HepG2 (cell line): ENCODE data around the gene LILRB2. TPM values are rescaled to one million over a fixed set of nuclear protein-coding genes. Genes with fewer than 3 reads are reported as not detected.

Experiments used
- BCL6 ChIP-seq: IDR thresholded peaks from 2 replicates; pipeline ENCODE4 v1.6.1; 2016; ENCODE audit warnings: missing genetic modification reagents, missing compliant biosample characterization
- GATA4 ChIP-seq: sonication (generic); IDR thresholded peaks from 2 replicates; pipeline ENCODE4 v1.6.1; 2016; ENCODE audit warnings: antibody characterized with exemption, low read depth, borderline replicate concordance
- HMG20B ChIP-seq: conservative IDR thresholded peaks from 2 replicates; pipeline ENCODE4 v1.6.1; 2016; ENCODE audit warnings: missing genetic modification reagents, missing compliant biosample characterization
- ISL2 ChIP-seq: sonication (generic); formaldehyde crosslinking; IDR thresholded peaks from 2 replicates; pipeline ENCODE4 v1.5.0; 2020; ENCODE audit warnings: missing genetic modification reagents
- ZNF136 ChIP-seq: sonication (generic); formaldehyde crosslinking; IDR thresholded peaks from 2 replicates; pipeline ENCODE4 v1.8.1; 2022; ENCODE audit warnings: low read depth, mild to moderate bottlenecking, moderate library complexity, missing genetic modification reagents
- ZNF570 ChIP-seq: sonication (generic); formaldehyde crosslinking; IDR thresholded peaks from 2 replicates; pipeline ENCODE4 v1.4.0; 2020; ENCODE audit warnings: mild to moderate bottlenecking, missing genetic modification reagents, borderline replicate concordance
- ZSCAN20 ChIP-seq: sonication (generic); formaldehyde crosslinking; IDR thresholded peaks from 2 replicates; pipeline ENCODE4 v1.4.0; 2020; ENCODE audit warnings: missing genetic modification reagents, mild to moderate bottlenecking, borderline replicate concordance
- polyA plus RNA-seq, 8 experiments: library from polyadenylated mRNA; depleted of rRNA in 3 of 8; stranded (reverse) in 7 of 8; unstranded in 1 of 8; fragments of >200 nt; fragmentation: Illumina TruSeq in 4 of 8; extraction: Trizol in 4 of 8; gene quantifications; 2 replicates each; pipeline versions ENCODE4 v1.2.1 to v1.2.3, GENCODE V29; 2011 to 2016; ENCODE audit warnings: low read depth in 4 of 8, missing spikeins in 1 of 8, mixed read lengths in 1 of 8; ENCODE audit not compliant: insufficient read depth in 1 of 8
- total RNA-seq, 5 experiments: library from RNA; depleted of rRNA; stranded (reverse); fragments of >200 nt; fragmentation: Illumina TruSeq; extraction: Trizol; gene quantifications; 2 replicates each; pipeline ENCODE4 v1.2.3, GENCODE V29; 2016; ENCODE audit warnings: low read depth in 1 of 5
- TF ChIP-seq, protein P1 (sequence below): sonication (generic); formaldehyde crosslinking; IDR thresholded peaks from 2 replicates; pipeline ENCODE4 v1.4.0; 2020; ENCODE audit warnings: mild to moderate bottlenecking, missing genetic modification reagents, borderline replicate concordance
- TF ChIP-seq, protein P2 (sequence below): sonication (generic); formaldehyde crosslinking; IDR thresholded peaks from 2 replicates; pipeline ENCODE4 v1.5.0; 2020; ENCODE audit warnings: missing genetic modification reagents
- TF ChIP-seq, protein P3 (sequence below): sonication (generic); formaldehyde crosslinking; IDR thresholded peaks from 2 replicates; pipeline ENCODE4 v1.8.0; 2022; ENCODE audit warnings: low read depth, missing genetic modification reagents
- TF ChIP-seq, protein P4 (sequence below): sonication (generic); formaldehyde crosslinking; IDR thresholded peaks from 2 replicates; pipeline ENCODE4 v1.5.0; 2020; ENCODE audit warnings: mild to moderate bottlenecking, missing genetic modification reagents, borderline replicate concordance
- TF ChIP-seq, protein P5 (sequence below): sonication (generic); formaldehyde crosslinking; conservative IDR thresholded peaks from 2 replicates; pipeline ENCODE4 v1.8.0; 2022; ENCODE audit warnings: missing genetic modification reagents
- TF ChIP-seq, protein P6 (sequence below): sonication (generic); formaldehyde crosslinking; IDR thresholded peaks from 2 replicates; pipeline ENCODE4 v1.4.0; 2020; ENCODE audit warnings: missing genetic modification reagents

Gene LILRB2
- total and polyA plus RNA-seq, 2 of the 13 experiments (the other 11 are each of a cell fraction or from before 2014, with no cell fraction given) = not detected

DNA sequence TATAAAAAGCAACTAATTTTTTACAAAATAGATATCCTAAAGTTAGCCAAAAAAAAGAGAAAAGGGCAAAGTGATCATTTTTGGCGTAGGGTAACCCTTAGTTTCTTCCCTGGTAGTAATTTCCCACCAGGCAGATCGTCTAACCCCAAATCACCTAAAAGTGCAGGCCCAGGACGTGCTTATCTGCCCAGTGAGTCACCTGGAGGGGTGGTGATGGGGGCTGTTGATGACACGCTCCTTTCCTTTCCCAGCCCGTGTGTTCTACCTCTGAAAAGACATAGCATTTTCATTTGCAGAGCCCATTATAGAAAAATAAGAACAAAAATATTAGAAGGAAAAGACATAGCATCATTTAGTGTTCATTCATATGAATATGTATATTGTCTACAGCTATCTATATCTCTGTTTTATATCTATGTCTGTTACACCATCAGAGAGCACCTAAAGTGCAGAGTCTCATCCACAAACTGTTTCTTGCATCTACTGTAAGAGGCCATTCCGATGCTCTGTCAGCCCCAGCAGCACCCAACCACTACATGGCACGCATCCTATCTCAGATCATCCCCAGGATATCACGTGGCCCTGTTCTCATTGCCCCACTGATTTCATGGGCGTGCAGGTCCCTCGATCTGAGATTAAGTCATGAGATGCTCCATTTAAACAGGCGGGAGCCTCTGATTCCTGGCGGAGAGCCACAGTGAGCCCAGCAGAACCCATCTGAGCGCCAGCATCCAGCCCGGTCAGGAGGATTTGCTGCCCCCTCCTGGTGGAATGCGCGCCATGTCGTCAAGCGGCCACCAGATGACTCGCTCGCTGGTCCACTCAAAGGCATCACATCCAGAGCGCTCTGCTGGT, 49.6 kb downstream of the LILRB2 start (continued):
- TF ChIP-seq ZNF570 (CRISPR knock-in tag) = no peak
- TF ChIP-seq, protein P1, sequence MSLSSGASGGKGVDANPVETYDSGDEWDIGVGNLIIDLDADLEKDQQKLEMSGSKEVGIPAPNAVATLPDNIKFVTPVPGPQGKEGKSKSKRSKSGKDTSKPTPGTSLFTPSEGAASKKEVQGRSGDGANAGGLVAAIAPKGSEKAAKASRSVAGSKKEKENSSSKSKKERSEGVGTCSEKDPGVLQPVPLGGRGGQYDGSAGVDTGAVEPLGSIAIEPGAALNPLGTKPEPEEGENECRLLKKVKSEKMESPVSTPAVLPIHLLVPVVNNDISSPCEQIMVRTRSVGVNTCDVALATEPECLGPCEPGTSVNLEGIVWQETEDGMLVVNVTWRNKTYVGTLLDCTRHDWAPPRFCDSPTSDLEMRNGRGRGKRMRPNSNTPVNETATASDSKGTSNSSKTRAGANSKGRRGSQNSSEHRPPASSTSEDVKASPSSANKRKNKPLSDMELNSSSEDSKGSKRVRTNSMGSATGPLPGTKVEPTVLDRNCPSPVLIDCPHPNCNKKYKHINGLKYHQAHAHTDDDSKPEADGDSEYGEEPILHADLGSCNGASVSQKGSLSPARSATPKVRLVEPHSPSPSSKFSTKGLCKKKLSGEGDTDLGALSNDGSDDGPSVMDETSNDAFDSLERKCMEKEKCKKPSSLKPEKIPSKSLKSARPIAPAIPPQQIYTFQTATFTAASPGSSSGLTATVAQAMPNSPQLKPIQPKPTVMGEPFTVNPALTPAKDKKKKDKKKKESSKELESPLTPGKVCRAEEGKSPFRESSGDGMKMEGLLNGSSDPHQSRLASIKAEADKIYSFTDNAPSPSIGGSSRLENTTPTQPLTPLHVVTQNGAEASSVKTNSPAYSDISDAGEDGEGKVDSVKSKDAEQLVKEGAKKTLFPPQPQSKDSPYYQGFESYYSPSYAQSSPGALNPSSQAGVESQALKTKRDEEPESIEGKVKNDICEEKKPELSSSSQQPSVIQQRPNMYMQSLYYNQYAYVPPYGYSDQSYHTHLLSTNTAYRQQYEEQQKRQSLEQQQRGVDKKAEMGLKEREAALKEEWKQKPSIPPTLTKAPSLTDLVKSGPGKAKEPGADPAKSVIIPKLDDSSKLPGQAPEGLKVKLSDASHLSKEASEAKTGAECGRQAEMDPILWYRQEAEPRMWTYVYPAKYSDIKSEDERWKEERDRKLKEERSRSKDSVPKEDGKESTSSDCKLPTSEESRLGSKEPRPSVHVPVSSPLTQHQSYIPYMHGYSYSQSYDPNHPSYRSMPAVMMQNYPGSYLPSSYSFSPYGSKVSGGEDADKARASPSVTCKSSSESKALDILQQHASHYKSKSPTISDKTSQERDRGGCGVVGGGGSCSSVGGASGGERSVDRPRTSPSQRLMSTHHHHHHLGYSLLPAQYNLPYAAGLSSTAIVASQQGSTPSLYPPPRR (CRISPR knock-in tag) = no peak
- TF ChIP-seq, protein P2, sequence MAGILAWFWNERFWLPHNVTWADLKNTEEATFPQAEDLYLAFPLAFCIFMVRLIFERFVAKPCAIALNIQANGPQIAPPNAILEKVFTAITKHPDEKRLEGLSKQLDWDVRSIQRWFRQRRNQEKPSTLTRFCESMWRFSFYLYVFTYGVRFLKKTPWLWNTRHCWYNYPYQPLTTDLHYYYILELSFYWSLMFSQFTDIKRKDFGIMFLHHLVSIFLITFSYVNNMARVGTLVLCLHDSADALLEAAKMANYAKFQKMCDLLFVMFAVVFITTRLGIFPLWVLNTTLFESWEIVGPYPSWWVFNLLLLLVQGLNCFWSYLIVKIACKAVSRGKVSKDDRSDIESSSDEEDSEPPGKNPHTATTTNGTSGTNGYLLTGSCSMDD = no peak
- no peak for TF ChIP-seq GATA4
- no peak for TF ChIP-seq HMG20B (CRISPR knock-in tag)
- TF ChIP-seq ZNF136 (CRISPR knock-in tag) = no peak
- TF ChIP-seq, protein P3, sequence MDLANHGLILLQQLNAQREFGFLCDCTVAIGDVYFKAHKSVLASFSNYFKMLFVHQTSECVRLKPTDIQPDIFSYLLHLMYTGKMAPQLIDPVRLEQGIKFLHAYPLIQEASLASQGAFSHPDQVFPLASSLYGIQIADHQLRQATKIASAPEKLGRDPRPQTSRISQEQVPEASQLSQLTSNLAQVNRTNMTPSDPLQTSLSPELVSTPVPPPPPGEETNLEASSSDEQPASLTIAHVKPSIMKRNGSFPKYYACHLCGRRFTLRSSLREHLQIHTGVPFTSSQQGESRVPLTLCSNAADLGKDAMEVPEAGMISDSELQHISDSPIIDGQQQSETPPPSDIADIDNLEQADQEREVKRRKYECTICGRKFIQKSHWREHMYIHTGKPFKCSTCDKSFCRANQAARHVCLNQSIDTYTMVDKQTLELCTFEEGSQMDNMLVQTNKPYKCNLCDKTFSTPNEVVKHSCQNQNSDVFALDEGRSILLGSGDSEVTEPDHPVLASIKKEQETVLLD (CRISPR knock-in tag) = no peak
- TF ChIP-seq ISL2 = no peak
- no peak for TF ChIP-seq ZSCAN20 (CRISPR knock-in tag)
- no peak for TF ChIP-seq BCL6
- TF ChIP-seq, protein P4, sequence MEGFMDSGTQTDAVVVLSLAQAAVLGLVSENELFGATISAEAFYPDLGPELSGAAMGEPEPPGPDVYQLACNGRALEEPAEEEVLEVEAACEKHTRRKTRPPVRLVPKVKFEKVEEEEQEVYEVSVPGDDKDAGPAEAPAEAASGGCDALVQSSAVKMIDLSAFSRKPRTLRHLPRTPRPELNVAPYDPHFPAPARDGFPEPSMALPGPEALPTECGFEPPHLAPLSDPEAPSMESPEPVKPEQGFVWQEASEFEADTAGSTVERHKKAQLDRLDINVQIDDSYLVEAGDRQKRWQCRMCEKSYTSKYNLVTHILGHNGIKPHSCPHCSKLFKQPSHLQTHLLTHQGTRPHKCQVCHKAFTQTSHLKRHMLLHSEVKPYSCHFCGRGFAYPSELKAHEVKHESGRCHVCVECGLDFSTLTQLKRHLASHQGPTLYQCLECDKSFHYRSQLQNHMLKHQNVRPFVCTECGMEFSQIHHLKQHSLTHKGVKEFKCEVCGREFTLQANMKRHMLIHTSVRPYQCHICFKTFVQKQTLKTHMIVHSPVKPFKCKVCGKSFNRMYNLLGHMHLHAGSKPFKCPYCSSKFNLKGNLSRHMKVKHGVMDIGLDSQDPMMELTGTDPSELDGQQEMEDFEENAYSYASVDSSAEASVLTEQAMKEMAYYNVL = no peak
- TF ChIP-seq, protein P5, sequence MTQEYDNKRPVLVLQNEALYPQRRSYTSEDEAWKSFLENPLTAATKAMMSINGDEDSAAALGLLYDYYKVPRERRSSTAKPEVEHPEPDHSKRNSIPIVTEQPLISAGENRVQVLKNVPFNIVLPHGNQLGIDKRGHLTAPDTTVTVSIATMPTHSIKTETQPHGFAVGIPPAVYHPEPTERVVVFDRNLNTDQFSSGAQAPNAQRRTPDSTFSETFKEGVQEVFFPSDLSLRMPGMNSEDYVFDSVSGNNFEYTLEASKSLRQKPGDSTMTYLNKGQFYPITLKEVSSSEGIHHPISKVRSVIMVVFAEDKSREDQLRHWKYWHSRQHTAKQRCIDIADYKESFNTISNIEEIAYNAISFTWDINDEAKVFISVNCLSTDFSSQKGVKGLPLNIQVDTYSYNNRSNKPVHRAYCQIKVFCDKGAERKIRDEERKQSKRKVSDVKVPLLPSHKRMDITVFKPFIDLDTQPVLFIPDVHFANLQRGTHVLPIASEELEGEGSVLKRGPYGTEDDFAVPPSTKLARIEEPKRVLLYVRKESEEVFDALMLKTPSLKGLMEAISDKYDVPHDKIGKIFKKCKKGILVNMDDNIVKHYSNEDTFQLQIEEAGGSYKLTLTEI (CRISPR knock-in tag) = no peak
- TF ChIP-seq, protein P6, sequence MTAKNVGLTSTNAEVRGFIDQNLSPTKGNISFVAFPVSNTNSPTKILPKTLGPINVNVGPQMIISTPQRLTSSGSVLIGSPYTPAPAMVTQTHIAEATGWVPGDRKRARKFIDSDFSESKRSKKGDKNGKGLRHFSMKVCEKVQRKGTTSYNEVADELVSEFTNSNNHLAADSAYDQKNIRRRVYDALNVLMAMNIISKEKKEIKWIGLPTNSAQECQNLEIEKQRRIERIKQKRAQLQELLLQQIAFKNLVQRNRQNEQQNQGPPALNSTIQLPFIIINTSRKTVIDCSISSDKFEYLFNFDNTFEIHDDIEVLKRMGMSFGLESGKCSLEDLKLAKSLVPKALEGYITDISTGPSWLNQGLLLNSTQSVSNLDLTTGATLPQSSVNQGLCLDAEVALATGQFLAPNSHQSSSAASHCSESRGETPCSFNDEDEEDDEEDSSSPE (CRISPR knock-in tag) = 0 out of 2 replicates have a peak, but pooled peaks have one; percentile 47
